DMS53 treated with DMSO at 0.1 percent for 48 hours (cell line): ENCODE results near the gene ERN2.
A peak's percentile ranks its signal among the peaks of the same experiment; 100 is the strongest.

Experiments
- DNase-seq: peaks from one replicate; lab custom pipeline; 2025; ENCODE audit not compliant: unreplicated experiment; lab: John Stamatoyannopoulos, UW

Gene ERN2

DNA sequence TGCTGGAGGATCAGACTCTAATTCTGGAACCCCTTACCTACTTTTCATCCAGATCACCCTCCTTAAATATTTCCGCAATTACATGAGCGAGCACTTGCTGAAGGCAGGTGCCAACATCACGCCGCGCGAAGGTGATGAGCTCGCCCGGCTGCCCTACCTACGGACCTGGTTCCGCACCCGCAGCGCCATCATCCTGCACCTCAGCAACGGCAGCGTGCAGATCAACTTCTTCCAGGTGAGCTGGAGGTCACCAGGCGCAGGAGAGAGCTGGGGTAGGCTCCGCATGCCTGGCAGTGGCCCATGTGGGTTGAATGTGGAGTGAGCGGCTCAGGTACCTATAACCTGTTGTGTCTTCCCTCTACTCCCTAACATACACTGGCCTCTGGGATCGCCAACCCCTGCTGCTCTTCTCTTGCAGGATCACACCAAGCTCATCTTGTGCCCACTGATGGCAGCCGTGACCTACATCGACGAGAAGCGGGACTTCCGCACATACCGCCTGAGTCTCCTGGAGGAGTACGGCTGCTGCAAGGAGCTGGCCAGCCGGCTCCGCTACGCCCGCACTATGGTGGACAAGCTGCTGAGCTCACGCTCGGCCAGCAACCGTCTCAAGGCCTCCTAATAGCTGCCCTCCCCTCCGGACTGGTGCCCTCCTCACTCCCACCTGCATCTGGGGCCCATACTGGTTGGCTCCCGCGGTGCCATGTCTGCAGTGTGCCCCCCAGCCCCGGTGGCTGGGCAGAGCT, 23.4 kb downstream of the ERN2 start:
- DNase-seq, result no peak

DNA sequence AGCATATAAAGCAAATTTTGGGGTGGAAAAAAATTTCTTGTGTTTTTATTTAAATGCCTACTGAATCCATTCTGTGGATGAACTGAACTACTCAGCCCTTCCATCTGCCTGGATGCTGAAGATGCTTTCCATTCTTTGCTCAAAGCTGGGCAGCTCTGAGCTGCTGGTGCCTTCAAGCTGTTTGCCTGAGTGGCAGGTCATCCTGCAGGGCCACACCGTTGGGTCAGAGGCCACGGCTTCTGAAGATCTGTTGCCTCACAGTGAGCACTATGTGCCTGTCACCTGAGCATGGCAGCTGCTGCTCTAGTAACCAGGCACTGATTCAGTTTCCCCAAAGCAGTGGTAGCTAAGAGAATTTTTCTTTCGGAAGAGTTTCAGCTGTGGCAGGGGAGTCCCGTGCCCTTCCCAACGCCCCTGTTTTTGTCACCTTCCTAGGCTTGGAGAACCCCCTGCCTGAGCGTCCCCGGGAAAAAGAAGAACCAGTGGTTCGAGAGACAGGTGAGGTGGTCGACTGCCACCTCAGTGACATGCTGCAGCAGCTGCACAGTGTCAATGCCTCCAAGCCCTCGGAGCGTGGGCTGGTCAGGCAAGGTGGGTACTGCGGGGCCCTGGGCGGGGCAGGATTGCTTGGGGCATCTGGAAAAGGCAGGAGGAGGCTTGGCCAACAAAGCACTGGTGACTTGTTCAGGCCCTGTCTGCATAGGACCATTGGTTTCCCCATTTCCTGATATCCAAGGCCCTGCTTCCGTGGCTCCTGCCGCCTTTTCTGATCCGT, 25.8 kb downstream of the ERN2 start:
- no peak for DNase-seq

DNA sequence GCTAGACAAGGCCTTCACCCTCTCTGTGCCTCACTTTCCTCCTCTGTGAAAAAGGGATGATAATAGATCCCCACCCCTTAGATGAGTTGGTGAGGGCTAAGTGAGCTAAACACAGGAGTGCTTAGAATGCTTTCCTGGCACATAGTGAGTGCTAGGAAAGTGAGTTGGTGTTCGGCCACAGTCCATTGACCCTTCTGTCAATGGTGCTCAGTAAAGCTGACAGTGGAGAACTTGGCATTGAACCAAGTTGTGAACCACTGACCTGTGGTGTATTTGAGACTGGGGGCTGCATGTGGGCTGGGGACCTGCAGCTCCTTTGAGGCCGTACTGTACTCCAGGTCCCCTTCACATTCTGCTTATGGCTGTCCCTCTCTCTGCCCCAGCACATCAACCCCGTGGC, 29.5 kb downstream of the ERN2 start:
- DNase-seq, result no peak

DNA sequence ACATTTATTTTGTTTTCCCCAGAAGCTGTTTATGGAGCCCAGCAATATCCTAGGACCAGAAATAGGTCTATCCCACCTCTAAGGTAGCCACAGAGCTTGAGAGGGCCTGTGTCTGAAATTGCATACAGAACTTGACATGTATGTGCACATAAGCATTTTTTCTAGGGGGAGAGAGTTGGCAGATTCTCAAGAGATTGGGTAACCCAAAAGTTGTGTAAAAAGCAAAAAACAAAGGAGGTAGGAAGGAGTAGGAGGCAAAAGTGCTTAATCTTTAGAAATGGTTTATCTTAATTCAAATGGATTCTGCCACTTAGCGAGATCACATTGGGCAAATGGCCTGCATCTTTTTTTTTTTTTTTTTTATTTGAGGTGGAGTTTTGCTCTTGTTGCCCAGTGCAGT, 30.8 kb downstream of the ERN2 start:
- no peak for DNase-seq

DNA sequence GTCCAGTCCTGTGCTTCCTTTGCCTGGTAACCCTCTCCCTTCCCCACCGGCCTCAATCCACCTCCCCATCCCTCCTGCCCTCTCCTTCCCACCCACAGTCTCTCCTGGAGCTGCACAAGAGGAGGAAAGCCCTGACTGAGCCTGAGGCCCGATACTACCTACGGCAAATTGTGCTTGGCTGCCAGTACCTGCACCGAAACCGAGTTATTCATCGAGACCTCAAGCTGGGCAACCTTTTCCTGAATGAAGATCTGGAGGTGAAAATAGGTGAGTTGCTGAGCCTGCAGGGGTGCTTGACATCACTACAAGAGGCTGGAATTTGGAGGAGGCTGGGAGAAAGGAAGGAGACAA, 33.1 kb downstream of the ERN2 start:
- DNase-seq, result no peak

DNA sequence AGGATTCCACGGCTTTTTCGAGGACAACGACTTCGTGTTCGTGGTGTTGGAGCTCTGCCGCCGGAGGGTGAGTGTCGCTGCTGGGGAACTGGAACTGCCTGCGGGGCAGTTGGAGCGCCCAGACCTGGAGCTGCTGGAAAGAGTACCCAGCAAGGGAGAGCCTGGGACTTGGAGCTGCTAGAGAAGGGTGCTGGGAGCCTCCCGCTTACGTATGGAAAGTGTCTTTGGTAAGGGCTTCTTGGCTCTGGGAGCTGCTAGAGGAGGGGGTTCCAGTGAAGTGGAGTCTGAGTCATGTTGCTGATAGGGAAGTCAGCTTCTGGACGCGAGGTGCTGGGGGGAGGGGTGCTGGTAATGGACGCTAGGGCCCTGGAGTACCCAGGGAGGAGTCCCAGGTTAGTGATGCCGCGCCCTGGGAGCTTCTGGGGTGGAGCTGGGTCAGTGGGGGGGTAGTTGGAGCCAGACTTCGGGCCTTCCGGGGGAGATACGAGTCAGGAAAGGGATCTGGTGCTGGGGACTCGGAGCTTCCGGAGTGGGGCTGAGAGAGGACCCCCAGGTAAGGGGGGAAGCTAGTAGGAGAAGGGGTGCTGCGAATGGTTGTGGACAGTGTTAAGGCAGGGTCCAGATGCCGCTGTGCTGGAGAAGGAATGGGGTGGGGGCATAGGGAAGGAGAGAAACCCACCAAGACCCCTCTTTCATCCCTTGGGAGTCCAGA, 33.6 kb downstream of the ERN2 start:
- no peak for DNase-seq

DNA sequence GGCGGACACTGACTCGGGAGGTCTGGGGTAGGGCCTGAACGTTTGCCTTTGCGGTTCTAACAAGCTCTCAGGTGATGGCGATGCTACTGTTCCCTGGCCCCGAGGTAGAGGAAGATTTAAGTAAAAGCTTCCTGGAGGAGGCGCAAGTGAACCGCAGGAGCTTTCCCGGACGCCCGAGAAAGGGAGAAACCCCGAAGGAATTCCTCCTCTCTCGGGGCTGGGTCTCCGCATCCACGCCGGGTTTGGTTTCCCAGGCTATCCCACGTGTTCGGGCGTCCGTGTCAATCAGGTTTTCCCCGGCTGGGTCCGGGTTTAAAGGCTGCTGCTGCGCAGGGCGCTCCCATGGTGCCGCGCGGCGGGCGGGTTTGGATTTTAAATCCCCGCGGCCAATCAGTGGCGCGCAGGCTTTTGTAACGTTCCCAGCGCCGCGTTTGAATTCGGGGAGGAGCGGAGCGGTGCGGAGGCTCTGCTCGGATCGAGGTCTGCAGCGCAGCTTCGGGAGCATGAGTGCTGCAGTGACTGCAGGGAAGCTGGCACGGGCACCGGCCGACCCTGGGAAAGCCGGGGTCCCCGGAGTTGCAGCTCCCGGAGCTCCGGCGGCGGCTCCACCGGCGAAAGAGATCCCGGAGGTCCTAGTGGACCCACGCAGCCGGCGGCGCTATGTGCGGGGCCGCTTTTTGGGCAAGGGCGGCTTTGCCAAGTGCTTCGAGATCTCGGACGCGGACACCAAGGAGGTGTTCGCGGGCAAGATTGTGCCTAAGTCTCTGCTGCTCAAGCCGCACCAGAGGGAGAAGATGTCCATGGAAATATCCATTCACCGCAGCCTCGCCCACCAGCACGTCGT, 34.4 kb downstream of the ERN2 start, which contains the start of gene PLK1:
Gene PLK1 (plus strand): TSS at position 460 of the 844 bp plus-strand sequence. CDS start 44 bp downstream, at position 504.
- DNase-seq, result peak; percentile 61

DNA sequence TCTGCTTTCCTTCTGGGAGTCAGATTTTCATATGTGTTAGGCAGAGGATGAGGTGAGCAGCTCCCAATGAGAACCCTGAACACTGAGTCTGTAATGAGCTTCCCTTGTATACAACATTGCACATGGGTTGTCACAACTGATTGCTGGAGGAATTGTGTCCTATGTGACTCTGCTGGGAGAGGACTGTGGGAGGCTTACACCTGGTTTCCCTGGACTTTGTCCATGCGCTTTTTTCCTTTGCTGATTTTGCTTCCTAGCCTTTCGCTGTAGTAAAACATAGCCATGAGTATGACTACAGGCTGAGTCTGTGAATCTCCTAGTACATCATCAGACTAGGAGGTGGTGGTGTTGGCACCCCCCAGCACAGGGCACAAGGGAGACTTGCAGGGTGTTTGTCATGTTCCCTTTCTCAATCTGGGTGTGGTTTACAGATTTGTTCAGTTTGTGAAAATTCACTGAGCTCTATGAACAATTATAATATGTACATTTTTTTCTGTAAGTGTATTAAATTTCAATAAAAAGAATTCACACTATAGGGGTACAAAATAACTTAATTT, 36.0 kb downstream of the ERN2 start:
- DNase-seq, result no peak

DNA sequence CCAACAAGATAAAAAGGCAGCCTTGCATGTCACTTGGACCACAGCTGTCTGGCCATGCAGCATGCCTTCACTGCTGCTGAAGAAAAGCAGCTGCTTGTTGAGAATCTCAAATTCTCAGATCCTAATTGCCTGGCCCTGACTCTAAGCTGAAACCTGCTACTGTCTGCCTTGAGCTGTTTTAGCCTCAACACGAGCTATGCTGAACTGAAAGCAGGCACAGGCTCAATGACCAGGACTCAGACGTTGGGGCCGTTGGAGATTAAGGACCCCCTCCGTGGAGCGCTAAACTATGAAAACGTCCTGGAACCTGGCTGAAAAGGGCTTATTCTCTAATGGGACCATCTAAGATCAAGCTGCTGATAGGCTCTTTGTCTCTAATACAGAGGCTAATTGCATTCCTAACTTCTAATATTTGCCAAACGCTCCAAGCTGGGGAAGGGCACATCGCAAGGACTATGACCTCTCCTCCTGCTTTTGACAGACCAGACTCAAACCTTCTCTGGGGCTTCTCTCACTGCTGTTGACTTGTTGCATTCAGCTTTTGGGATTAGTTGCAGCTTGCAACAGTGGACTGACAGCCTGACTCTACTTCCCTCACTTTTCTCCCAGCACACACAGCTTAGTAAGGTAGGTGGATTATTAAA, 38.9 kb downstream of the ERN2 start:
- no peak for DNase-seq

DNA sequence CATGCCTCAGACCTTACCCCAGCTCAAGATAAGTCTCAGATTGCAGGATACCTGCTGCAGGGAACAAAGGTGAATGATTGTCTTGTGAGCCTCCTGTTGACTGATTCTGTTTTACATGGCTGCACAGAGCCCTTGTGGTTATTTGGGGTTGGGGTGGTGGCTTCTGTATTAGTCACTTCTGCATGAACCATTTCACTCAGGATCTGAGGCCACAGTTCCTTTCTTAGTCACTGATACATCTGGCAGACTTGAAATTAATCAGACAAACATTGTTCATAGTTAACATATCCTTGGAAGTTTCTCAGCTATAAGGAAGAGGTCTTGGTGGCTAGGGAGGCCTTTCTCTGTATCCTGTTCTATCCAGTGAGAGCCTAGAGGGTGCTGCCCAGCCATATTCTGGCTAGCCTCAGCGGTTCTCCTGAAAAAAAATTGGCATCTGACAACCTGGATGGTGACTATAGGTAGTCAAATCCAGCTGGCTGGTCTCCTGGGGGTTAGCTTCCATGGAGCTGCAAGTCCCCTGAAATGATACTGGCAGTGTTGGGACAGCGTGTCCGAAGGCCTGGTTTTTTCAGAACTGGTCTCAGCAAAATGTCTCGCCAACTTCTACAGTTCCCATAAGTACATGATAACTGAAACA, 42.8 kb downstream of the ERN2 start:
- no peak for DNase-seq

DNA sequence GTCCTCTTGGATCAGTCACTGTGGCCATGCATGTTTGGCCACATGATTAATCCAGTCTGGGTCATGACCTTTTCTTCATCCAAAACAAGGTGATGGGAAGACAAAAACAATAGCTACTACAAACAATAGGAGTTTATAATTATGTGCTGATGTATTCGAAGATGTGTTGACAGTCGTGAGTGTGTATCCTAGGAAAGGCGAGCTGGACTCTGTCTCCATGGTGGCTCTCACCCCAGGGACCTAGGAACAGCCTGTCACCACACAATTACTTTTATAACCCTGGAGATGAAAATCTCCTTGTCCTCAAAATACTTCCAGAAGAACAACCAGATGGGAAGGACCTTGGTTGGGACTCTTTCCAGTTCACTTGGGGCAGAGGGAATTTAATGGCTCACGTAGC, 44.1 kb downstream of the ERN2 start:
- no peak for DNase-seq

DNA sequence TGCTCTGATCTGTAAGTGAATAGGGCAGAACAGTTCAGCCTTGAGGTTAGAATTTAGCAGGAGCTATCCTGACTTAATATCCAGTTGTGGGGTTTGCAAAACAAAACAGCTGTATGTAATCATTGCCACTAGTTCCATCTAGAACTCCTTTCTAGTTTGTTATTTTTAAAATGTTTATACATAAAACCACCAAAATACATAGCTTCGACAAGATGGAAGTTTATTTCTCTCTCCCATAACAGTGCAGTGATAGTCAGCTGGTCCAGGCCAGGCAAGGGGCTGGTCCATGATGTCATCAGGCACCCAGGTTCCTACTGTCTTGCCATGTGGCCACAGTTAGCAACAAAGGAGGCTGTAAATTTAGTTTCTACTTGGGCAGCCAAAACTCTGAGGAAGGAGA, 44.8 kb downstream of the ERN2 start:
- no peak for DNase-seq

DNA sequence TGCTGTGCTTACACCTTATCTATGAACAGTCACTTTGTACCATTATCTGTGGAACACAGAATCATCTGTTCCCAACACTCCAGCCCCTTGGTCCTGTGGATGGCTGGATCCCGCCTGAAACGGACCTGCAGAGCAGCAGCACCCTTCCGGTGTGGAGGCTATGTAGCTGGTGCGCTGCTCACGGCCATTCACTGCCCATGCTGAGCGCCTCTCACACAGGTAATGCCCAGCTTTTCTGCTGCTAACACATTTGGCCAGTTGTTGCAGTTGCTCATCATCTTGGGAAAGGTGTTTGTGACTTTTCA, 45.7 kb downstream of the ERN2 start:
- DNase-seq, result no peak

DNA sequence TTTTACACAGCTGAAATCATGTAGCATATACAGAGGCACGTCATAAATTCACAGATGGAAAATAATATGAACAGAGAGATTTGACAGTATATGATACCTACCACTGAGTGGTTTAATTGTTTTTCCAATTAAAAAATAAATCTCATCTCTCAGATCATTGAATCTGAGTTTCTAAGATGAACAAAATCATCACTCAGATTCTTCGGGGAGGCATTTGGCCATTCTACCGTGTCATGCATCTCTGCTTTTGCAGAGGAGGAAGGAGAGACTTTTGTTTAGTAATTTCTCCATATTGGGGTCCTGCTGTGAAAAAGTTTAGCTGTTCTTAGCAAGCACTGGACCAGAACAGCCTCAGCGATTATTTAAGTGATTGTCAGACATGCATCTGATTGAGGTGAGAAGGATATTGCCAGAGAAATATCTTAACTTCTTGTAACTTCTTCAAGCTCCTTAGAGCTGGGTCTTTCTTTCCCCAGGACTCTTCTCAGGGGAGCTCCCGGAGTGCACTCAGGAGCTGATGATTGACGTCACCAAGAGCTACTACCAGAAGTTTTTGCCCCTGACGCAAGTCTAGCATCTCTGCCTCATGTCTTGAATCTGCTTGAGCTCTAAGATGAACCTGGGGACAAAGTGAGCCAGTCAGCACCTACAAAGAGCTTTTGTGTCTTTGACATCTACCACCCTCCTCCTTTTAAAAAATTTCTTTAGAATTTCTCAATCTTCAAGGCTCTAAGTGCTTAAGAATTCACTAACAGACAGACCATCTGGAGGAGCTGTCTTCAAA, 46.3 kb downstream of the ERN2 start:
- DNase-seq, result no peak

DNA sequence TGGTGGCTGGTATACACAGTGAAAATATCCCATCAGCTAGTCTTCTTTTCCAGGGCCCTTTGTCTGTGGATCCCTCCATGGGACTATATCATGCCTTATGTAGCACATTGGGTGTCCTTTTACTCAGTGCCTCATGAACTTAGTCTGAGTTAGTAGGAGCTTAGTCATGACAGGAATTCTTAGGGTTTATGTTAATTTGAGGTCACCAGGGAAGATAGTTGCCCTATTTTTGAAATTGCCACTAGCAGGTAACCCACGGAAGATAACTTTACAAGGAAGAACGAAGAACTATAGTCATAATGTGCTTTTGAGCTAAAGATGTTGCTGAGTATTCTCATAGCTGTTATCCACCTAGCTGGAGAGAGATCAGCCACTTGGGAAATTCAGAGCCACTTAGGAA, 49.1 kb downstream of the ERN2 start:
- DNase-seq, result no peak

DNA sequence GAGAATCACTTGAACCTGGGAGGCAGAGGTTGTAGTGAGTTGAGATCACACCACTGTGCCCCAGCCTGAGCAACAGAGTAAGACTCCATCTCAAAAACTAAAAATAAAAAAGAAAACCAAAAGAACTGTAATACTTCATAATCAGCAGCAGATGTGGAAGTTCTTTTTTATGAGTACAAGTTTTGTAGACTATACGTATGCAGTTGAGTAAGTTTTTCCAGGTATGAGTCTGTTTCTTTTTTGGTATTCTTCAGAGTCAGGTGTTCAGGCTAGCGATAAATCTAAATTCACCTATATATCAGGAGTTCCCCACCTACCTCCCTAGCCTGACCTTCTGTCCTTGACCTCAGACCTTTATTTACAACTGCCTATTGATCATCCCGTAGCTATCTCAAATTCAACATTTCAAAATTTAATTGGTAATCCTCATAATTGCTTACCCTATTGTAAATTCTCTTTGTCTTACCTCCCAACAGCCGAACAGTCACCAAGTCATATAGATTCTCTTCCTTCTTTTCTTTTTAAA, 61.0 kb downstream of the ERN2 start:
- no peak for DNase-seq

DNA sequence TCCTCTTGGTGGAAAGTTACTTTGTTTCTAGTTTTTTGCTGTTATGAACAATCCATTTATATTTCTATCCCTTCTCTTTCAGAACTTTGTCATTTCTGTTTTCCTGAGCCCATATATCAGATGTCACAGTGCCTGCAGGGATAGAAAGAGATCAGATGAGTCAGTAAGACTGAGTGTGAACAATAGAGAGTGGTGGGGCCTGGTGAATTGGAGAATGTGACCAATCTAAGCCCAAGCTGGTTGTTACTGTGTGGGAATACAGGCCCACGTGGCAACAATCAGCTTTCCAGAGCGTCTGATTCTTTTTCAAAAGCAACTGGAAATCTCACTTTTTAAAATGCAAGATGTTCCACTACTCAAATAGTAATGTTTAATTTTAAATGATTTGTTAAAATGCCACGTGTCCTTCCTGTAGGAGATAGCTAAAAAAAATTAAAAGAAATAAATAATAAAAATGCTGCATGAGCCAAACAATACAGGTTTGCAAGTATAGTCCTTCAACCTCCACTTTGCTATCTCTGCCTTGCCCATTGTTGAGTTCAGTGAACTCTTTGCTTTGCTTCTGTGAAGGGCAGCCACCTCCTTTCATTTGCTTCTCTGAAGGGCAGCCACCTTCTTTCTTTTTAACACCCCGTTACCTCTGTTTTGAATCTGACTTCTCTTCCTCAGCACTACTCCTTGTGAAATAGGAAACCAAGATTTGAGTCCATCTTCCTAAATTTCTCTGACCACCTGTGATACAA, 62.2 kb downstream of the ERN2 start:
- DNase-seq, result no peak

DNA sequence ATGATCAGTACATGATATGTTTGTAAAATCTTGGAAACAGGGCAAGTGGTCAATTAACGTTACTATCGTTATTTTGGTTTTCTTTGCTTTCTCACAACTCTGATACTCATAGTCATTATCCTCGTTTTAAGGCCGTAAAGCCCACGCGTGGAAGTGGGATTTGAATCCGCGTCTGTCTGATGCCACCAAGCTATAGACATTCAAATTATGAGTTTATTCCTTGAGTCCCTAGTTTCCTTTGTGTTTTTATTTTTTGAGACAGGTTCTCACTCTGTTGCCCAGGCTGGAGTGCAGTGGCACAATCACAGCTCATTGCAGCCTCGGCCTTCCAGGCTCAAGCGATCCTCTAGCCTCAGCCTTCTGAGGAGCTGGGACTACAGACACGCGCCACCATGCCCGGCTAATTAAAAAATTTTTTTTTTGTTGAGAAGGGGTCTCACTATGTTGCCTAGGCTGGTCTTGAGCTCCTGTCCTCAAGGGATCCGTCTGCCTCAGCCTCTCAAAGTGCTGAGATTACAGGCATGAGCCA, 70.7 kb downstream of the ERN2 start:
- DNase-seq, result no peak
